Mammary epithelial cell (primary cell): ENCODE results near the gene AGFG1.

Source experiments
- EZH2 ChIP-seq: IDR thresholded peaks from 2 replicates; pipeline ENCODE4 v1.6.1; 2012; ENCODE audit warnings: low read length, inconsistent platforms, borderline replicate concordance
- TF ChIP-seq, protein P1 (sequence below), 2 donors: IDR thresholded peaks in 1 of 2; conservative IDR thresholded peaks in 1 of 2; 2 replicates each; pipeline ENCODE4 v1.5.1; 2011 to 2012; ENCODE audit warnings: inconsistent platforms in 2 of 2, low read length in 2 of 2, mild to moderate bottlenecking in 2 of 2, control low read depth in 1 of 2, low read depth in 1 of 2; ENCODE audit not compliant: insufficient read depth in 1 of 2; ENCODE audit errors: extremely low read depth in 1 of 2

- TF ChIP-seq, protein P1, sequence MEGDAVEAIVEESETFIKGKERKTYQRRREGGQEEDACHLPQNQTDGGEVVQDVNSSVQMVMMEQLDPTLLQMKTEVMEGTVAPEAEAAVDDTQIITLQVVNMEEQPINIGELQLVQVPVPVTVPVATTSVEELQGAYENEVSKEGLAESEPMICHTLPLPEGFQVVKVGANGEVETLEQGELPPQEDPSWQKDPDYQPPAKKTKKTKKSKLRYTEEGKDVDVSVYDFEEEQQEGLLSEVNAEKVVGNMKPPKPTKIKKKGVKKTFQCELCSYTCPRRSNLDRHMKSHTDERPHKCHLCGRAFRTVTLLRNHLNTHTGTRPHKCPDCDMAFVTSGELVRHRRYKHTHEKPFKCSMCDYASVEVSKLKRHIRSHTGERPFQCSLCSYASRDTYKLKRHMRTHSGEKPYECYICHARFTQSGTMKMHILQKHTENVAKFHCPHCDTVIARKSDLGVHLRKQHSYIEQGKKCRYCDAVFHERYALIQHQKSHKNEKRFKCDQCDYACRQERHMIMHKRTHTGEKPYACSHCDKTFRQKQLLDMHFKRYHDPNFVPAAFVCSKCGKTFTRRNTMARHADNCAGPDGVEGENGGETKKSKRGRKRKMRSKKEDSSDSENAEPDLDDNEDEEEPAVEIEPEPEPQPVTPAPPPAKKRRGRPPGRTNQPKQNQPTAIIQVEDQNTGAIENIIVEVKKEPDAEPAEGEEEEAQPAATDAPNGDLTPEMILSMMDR (conservative IDR thresholded peaks at IDR 0.05 in 1 of 2, IDR thresholded peaks at IDR 0.05 in 1 of 2; ENCODE audit: extremely low read depth in 1 of 2, insufficient read depth in 1 of 2, low read depth in 1 of 2, low read length in 2 of 2): no peak
- TF ChIP-seq EZH2: no peak
These were observed 17.6 kb upstream of the AGFG1 start for GRCh38 chr2:227454323-227454860.
